Fibroblast of the aortic adventitia (primary cell): ENCODE data around the gene ZNF24. TPM values are rescaled to one million over a fixed set of nuclear protein-coding genes. Genes with fewer than 3 reads are reported as not detected.
A peak's percentile ranks its signal among the peaks of the same experiment; 100 is the strongest.

Experiments
- DNase-seq: peaks from one replicate; pipeline ENCODE4 v3.0.0-alpha.2; 2010; ENCODE audit warnings: low read depth
- H3K4me3 ChIP-seq: 2 replicates; pipeline ENCODE4 v1.5.1; 2011; ENCODE audit warnings: low read depth, mild to moderate bottlenecking, control low read depth, low read length, moderate library complexity
- CTCF ChIP-seq: IDR thresholded peaks from 2 replicates; pipeline ENCODE4 v1.5.1; 2011; ENCODE audit warnings: mild to moderate bottlenecking, low read length, control low read depth, inconsistent platforms; ENCODE audit not compliant: insufficient read depth
- total RNA-seq: library from RNA; depleted of rRNA; stranded (reverse); fragments of >200 nt; gene quantifications from 2 replicates; pipeline ENCODE4 v1.2.3, GENCODE V29; 2012; ENCODE audit warnings: low replicate concordance

The ZNF24 gene
- total RNA-seq, 1 donor = 29.4 TPM

- H3K4me3 ChIP-seq = no peak overlapping the region
- no peak for TF ChIP-seq CTCF
- DNase-seq = no peak
These were observed 37.5 kb downstream of the ZNF24 start for GRCh38 chr18:35306588-35307250.

GRCh38 chr18:35303610-35304009 lies 40.6 kb downstream of the ZNF24 start:
- no peak overlapping the region for H3K4me3 ChIP-seq
- DNase-seq = no peak
- TF ChIP-seq CTCF = no peak

GRCh38 chr18:35296060-35296459 lies 48.2 kb downstream of the ZNF24 start:
- DNase-seq = no peak
- H3K4me3 ChIP-seq = no peak overlapping the region
- TF ChIP-seq CTCF = no peak

GRCh38 chr18:35291166-35291565 lies 53.1 kb downstream of the ZNF24 start:
- DNase-seq = no peak
- H3K4me3 ChIP-seq = peak overlapping the region; percentile 92
- TF ChIP-seq CTCF = no peak

GRCh38 chr18:35290094-35290735 lies 54.0 kb downstream of the ZNF24 start, which contains the start of gene ZSCAN30:
Gene ZSCAN30 (minus strand): TSS chr18:35290229. CDS start chr18:35264352, 25,877 bp downstream.
- peak within 1 kb of the TSS; percentile 92 for H3K4me3 ChIP-seq
- TF ChIP-seq CTCF = no peak
- DNase-seq = peak; percentile 94

- no peak for TF ChIP-seq CTCF
- H3K4me3 ChIP-seq = peak overlapping the region; percentile 92
- no peak for DNase-seq
These were observed 54.5 kb downstream of the ZNF24 start for GRCh38 chr18:35289727-35290093.

- DNase-seq = peak; percentile 35
- peak overlapping the region; percentile 92 for H3K4me3 ChIP-seq
- no peak for TF ChIP-seq CTCF
These were observed 54.9 kb downstream of the ZNF24 start for GRCh38 chr18:35289293-35289692.
